Prostate gland (tissue), 2 donors: ENCODE data around the gene KIAA1328. TPM values are rescaled to one million over a fixed set of nuclear protein-coding genes. Genes with fewer than 3 reads are reported as not detected.

Experiments used
- DNase-seq: peaks from one replicate; pipeline ENCODE4 v3.0.0-alpha.2; 2019; ENCODE audit warnings: low spot score
- H3K27ac ChIP-seq, 2 donors: fragments of 200-600 bp; sonication (generic); 2 replicates each; pipeline ENCODE4 v1.5.1; 2017 to 2019
- H3K27me3 ChIP-seq: fragments of 200-600 bp; sonication (generic); replicated peaks from 2 replicates; pipeline ENCODE4 v1.5.1; 2019; ENCODE audit not compliant: insufficient read depth
- H3K36me3 ChIP-seq, 2 donors: fragments of 200-600 bp; sonication (generic); 1 replicate in 1 of 2; 2 replicates in 1 of 2; pipeline versions ENCODE4 v1.5.1 to v1.8.1; 2017 to 2019
- H3K4me1 ChIP-seq: fragments of 200-600 bp; sonication (generic); replicated peaks from 2 replicates; pipeline ENCODE4 v1.5.1; 2019
- H3K4me3 ChIP-seq, 2 donors: fragments of 200-600 bp; sonication (generic); 2 replicates each; pipeline ENCODE4 v1.5.1; 2017 to 2019
- H3K9me3 ChIP-seq: fragments of 200-600 bp; sonication (generic); 2 replicates; pipeline ENCODE4 v1.5.1; 2017
- POLR2A ChIP-seq: fragments of 450-650 bp; IDR thresholded peaks from one replicate; pipeline ENCODE4 v1.6.1; 2016; ENCODE audit warnings: antibody characterized with exemption, mild to moderate bottlenecking
- POLR2AphosphoS5 ChIP-seq: sonication (generic); formaldehyde crosslinking; IDR thresholded peaks from one replicate; pipeline ENCODE4 v1.6.1; 2017; ENCODE audit warnings: antibody characterized with exemption
- WGBS: methylation state at CpG from one replicate; pipeline ENCODE4 v1.1.5; 2018; 5-methylcytosine and 5-hydroxymethylcytosine counted together
- intact Hi-C: fragments of 100-400 bp; cut with DNase I; formaldehyde crosslinking; loops from one replicate; pipeline ENCODE4 v1.14.2; 2022
- total RNA-seq, 2 donors: library from RNA; depleted of rRNA; stranded (reverse); fragments of >200 nt; gene quantifications; one replicate each; pipeline ENCODE4 v1.1.0, GENCODE V29; 2016
- TF ChIP-seq, protein P1 (sequence below), 4 experiments: fragments of 200-600 bp in 2 of 4; fragments of 450-650 bp in 2 of 4; sonication (generic) in 2 of 4; IDR thresholded peaks; 1 replicate in 3 of 4; 2 replicates in 1 of 4; pipeline ENCODE4 v1.5.1; 2016 to 2019; ENCODE audit warnings: antibody characterized with exemption in 4 of 4, mild to moderate bottlenecking in 2 of 4, moderate library complexity in 2 of 4

The KIAA1328 gene
- total RNA-seq, 2 donors from 2014 or later = 8.7 to 13.7 TPM

DNA sequence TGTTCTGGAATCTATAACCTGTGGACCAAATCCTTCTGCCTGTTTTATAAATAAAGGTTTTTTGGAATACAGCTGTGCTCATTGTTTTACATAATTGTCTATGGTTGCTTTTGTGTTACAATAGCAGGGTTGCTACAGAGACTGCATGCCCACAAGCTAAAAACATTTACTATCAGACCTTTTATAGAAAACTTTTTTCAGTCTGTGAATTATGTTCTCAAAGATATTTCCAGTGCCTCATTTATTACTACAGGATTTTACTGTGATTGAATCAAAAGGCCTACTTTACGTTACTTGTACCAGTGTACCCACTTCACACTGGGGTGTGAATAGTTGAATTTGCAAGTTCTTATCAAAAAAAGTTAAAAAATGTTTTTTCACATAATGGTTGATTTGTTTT is 7.0 kb downstream of the KIAA1328 start:
- H3K27ac ChIP-seq = no peak overlapping the region

DNA sequence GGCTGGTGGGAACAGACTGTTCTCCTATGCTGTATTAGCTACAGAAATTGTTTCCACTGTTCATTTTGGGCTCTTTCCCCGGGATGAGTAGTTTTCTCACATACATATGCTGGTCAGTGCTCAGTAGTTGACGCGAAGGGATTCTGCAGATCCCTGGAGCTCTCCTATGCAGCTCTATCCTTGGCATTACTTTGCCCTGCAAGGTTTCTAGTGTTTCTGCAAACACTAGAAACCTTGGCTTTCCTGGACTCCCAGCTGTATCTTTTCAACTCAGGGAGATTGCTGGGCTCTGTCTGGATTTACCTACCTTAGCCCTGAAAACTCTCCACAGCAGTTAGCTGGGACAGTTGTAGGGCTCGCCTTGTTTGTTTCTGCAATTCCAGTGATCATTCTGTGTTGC is 10.9 kb downstream of the KIAA1328 start:
- DNase-seq = no peak
- no peak overlapping the region for H3K4me3 ChIP-seq
- no peaks in the 10 kb centered on the region for H3K27me3 ChIP-seq
- TF ChIP-seq POLR2A (no peak), POLR2AphosphoS5 (no peak)
- TF ChIP-seq, protein P1, sequence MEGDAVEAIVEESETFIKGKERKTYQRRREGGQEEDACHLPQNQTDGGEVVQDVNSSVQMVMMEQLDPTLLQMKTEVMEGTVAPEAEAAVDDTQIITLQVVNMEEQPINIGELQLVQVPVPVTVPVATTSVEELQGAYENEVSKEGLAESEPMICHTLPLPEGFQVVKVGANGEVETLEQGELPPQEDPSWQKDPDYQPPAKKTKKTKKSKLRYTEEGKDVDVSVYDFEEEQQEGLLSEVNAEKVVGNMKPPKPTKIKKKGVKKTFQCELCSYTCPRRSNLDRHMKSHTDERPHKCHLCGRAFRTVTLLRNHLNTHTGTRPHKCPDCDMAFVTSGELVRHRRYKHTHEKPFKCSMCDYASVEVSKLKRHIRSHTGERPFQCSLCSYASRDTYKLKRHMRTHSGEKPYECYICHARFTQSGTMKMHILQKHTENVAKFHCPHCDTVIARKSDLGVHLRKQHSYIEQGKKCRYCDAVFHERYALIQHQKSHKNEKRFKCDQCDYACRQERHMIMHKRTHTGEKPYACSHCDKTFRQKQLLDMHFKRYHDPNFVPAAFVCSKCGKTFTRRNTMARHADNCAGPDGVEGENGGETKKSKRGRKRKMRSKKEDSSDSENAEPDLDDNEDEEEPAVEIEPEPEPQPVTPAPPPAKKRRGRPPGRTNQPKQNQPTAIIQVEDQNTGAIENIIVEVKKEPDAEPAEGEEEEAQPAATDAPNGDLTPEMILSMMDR (IDR thresholded peaks at IDR 0.05) = no peak
- 93% methylated on average over 4 of the region's 4 CpGs for WGBS
- no peaks in the 10 kb centered on the region for H3K36me3 ChIP-seq
- no peaks in the 10 kb centered on the region for H3K4me1 ChIP-seq
- no peak overlapping the region for H3K27ac ChIP-seq
- intact Hi-C loops = no loop called here
- H3K9me3 ChIP-seq = no peaks in the 10 kb centered on the region

More for the DNA sequence above, 7.0 kb downstream of the KIAA1328 start:
- intact Hi-C loops = no loop called here
- Histone ChIP-seq H3K36me3 (no peaks in the 10 kb centered on the region), H3K4me3 (no peak overlapping the region), H3K4me1 (no peaks in the 10 kb centered on the region), H3K27me3 (no peaks in the 10 kb centered on the region), H3K9me3 (no peaks in the 10 kb centered on the region)
- no peak for DNase-seq
- TF ChIP-seq POLR2AphosphoS5 (no peak), POLR2A (no peak)
- TF ChIP-seq, protein P1 (IDR thresholded peaks at IDR 0.05) = no peak
- 98% methylated on average over 1 of the region's 1 CpG for WGBS

DNA sequence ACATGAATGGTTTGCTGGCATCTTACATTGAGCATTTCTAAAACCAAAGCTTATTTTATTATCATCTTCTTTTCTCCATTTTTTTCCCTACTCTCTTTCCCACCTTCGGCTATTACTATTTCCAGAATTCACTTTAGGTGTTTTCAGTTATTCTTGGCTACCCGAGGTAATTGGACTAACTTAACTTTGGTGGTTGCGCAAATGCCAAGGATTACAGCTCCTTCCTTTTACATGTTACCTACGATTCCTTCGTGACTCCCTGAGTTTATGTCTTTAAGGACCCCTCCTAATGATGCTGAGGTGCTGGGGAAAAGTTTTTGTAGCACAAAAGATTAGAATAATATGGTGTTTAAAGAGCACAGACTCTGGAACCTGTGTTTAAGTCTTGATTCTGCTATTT is 14.3 kb downstream of the KIAA1328 start:
- no peaks in the 10 kb centered on the region for H3K27me3 ChIP-seq
- no peak overlapping the region for H3K27ac ChIP-seq
- H3K4me3 ChIP-seq = no peak overlapping the region
- TF ChIP-seq, protein P1 (IDR thresholded peaks at IDR 0.05) = no peak
- no peak for DNase-seq
- H3K36me3 ChIP-seq = no peaks in the 10 kb centered on the region
- intact Hi-C loops = no loop called here
- WGBS = 79% methylated on average over 5 of the region's 5 CpGs
- H3K4me1 ChIP-seq = no peaks in the 10 kb centered on the region
- no peaks in the 10 kb centered on the region for H3K9me3 ChIP-seq

- intact Hi-C loops = no loop called here
These were observed 14.9 kb downstream of the KIAA1328 start for GRCh38 chr18:36843784-36844183.

DNA sequence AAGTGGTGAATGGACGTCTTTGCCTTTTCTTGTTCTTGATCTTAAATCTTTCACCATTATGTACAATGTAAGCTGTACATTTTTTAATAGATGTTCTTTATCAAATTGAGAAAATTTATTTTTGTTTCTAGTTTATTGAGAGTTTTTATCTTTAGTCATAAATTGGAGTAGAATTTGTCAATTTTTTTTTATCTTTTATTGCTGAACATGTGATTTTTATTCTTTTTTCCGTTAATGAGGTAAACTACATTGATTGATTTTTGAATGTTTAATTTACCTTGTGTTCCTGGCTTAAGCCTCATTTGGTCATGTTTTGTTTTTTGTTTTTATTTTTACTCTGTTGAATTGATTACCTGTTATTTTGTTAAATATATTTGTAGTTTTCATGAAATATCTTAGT is 19.7 kb downstream of the KIAA1328 start:
- Histone ChIP-seq H3K27ac (no peak overlapping the region), H3K36me3 (no peaks in the 10 kb centered on the region), H3K4me3 (no peak overlapping the region), H3K9me3 (no peaks in the 10 kb centered on the region), H3K27me3 (no peaks in the 10 kb centered on the region), H3K4me1 (no peaks in the 10 kb centered on the region)
- intact Hi-C loops = no loop called here
- WGBS = 95% methylated on average over 2 of the region's 2 CpGs
- no peak for DNase-seq
- TF ChIP-seq POLR2AphosphoS5 = no peak

More at GRCh38 chr18:36843784-36844183, 14.9 kb downstream of the KIAA1328 start:
- 53% methylated on average over 2 of the region's 2 CpGs for WGBS
- Histone ChIP-seq H3K4me3 (peak overlapping the region in 1 of 2 donors; percentile 6), H3K27ac (no peak overlapping the region), H3K4me1 (no peaks in the 10 kb centered on the region), H3K9me3 (no peaks in the 10 kb centered on the region), H3K36me3 (no peaks in the 10 kb centered on the region), H3K27me3 (no peaks in the 10 kb centered on the region)
- TF ChIP-seq POLR2AphosphoS5 = peak; percentile 5
- TF ChIP-seq, protein P1 (IDR thresholded peaks at IDR 0.05) = no peak
- no peak for DNase-seq
